VCaP (cell line): ENCODE results near the gene HCFC1.

Experiments used
- H3K27ac ChIP-seq: fragments of 450-650 bp; 2 replicates; pipeline ENCODE4 v1.5.1; 2017
- CTCF ChIP-seq: fragments of 450-650 bp; conservative IDR thresholded peaks from 2 replicates; pipeline ENCODE4 v1.5.1; 2017; ENCODE audit warnings: mild to moderate bottlenecking, moderate library complexity

The HCFC1 gene

DNA sequence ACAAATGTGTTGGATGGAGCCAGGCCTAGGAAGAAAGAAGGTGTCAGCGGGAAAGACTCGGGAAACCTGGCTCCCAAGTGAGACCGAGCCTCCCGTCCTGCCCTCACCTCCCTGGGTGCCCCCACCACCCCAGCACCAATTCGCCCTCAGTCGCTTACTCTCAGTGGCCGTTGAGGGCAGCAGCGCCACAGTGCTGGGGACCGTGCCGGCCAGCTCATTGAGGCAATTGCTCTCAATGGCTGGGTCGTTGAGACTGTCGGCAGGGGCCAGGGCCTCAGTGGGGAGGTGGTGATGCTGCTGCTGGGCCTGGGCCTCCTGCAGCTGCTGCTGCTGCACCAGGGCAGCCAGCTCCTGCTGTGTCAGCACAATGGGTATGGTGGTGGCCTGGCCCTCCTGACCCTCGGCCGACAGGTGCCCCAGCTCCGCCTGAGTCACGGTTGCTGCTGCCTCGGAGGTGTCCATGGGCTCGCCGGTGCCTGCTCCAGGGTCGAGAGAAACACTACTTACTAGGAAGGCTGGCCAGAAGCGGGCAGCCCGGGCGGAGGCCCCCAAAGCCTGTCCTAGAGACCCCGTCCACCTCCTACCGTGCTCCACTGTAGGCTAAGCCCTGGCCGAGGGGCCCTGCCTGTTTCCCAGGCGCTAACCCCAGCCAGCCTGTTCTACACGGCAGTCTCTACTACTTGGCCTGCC, 19.8 kb downstream of the HCFC1 start:
- no peak for TF ChIP-seq CTCF
- H3K27ac ChIP-seq = no peak overlapping the region

DNA sequence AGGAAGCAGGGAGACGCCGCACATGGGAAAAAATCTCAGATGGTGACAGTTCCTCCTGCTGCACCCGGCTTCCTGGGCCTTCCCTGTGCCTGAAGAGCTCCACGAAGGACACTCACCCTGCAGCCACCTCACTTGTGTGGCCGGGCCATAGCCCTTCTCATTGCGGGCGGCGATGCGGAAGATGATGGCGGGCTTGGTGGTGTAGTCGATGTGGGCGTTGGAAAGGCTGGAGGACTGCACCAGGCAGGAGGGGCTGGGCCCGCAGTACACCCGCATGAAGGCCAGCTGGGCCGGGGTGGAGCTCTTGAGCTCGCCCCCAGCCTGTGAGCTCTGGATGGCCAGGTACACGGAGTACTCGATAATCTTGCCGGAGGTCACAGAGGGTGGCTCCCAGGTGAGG, 21.5 kb downstream of the HCFC1 start:
- H3K27ac ChIP-seq = no peak overlapping the region
- no peak for TF ChIP-seq CTCF

- TF ChIP-seq CTCF = no peak
- H3K27ac ChIP-seq = no peak overlapping the region
Measured at GRCh38 chrX:153948847-153949805, 22.5 kb downstream of the HCFC1 start.

DNA sequence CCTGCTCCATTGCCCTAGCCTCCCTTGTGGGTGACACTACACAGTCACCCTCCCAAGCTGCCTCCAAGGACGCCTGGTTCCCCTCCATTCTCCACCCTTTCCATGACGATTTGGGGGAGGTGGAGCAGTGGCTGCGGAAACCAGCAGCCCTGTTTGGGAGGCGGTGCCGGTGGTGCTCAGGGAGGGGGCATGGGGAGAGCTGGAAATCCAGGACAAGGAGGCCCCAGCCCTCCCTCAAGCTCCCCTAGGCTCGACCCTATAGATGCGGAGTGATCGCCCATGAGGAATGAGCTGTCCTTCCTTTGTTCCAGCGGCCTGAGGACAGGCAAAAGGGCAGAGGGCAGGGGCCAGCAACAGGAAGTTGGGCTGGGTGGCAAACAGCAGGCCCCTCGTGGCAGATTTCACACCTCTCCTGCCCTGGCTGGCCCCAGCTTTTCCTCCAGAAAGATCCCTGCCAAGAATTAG, 23.6 kb downstream of the HCFC1 start:
- no peak for TF ChIP-seq CTCF
- H3K27ac ChIP-seq = no peak overlapping the region

- TF ChIP-seq CTCF = peak; percentile 93
- H3K27ac ChIP-seq = no peak overlapping the region
Measured at GRCh38 chrX:153947009-153947769, 24.4 kb downstream of the HCFC1 start.

GRCh38 chrX:153945956-153946943, 25.4 kb downstream of the HCFC1 start:
- TF ChIP-seq CTCF = no peak
- no peak overlapping the region for H3K27ac ChIP-seq
